GM21526 (cell line): Measurements from ENCODE around the gene TPPP.
"Not testable (repeated sequence)": the region's sequence is repeated elsewhere in the genome, so short reads cannot be mapped to it uniquely, and the experiment has no call there.

Experiments
- ATAC-seq: cut with Tn5 transposase; IDR thresholded peaks from one replicate; pipeline ENCODE4 v1.9.1; 2021; ENCODE audit warnings: moderate library complexity; ENCODE audit not compliant: unreplicated experiment, low FRiP score

Gene TPPP

DNA sequence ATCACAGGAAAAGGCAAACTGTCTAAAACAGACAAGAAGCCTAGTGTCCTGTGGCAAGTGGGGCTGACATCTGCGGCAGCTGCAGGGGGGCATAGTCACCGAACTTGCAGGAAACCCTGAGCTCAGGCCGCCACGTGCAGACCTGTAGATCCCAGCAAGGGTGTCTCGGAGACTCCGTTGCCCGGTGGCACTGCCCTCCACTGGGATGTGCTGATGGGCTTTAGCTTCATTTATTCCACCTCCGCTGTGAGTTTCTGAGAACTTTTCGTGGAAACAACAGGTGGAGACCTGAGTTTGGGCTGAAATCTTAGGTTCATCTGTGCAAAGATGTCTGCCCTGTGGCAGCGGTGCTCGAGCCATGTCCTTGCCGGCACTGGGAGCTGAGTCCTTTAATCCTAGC is 59.0 kb downstream of the TPPP start:
- no peak for ATAC-seq

DNA sequence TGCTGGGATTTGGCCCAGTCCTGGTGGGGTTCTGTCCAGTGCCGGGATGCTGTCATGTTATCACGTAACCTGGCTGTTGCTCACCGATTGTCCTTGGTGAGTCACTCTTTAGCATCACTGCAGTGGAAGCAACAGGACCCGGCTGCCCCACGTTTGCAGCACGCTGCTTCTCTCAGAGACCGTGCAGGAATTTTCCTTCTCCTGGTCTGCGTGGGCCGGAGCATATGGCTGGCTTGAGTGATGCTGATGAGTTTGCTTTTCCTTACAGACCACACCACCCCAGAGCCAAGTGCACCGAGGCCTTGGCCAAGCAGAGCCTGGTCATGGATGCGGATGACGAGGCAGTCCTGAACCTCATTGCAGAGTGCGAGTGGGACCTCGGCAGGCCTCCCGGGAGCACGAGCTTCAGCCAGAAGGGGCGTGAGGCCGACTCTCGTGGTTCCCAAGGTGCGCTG is 59.6 kb downstream of the TPPP start:
- no peak for ATAC-seq

DNA sequence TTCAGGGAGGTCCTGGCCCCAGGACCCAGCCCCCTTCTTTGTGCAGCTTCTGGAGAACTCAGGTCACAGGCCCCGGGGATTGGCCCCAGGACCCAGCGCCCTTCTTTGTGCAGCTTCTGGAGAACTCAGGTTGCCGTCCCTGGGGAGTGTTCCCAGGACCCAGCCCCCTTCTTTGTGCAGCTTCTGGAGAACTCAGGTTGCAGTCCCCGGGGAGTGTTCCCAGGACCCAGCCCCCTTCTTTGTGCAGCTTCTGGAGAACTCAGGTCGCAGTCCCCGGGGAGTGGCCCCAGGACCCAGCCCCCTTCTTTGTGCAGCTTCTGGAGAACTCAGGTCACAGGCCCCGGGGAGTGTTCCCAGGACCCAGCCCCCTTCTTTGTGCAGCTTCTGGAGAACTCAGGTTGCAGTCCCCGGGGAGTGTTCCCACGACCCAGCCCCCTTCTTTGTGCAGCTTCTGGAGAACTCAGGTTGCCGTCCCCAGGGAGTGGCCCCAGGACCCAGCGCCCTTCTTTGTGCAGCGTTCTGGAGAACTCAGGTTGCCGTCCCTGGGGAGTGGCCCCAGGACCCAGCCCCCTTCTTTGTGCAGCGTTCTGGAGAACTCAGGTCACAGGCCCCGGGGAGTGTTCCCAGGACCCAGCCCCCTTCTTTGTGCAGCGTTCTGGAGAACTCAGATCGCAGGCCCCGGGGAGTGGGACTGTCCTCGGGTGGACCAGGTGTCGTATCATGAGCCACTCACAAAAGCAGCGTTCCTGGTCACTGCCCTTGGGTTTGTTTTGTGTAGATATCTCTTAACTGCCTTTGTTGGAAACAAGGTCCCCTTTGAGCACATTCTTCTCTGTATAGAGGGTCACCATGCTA is 64.6 kb downstream of the TPPP start:
- ATAC-seq, result not testable (repeated sequence)

DNA sequence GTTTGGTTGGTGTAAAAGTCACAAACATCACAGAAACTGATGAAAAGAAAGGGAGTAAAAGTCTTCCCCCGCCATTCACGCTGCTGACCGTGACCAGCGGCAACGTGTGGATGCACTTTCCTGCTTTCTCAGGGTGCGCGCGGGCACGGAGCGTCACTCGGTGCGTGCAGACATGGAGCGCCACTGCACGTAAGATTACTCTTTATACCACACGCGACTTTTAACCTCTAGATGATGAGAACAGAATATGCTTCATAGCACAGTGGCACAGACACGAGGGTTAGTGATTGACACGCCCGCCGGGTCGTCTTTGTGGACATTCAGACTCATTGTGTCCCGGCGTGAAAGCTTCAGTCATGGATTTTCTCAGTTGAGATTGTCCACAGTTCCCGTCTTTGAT is 65.3 kb downstream of the TPPP start:
- no peak for ATAC-seq

DNA sequence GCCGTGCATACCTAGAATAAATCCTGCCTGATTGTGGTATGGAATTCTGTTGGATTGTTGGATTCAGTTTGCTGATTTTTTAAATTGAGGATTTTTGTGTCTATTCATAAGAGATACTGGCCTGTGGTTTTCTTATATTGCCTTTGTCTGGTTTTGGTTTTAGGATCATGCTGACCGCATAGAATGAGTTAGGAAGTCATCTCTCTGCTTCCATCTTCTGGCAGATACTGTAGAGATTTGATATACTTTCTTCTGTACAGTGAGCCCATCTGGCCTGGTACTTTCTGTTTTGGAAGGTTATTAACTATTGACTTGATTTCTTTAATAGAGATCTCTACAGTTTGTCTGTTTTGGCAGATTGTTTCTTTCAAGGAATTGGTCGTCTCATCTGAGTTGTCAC is 66.3 kb downstream of the TPPP start:
- ATAC-seq, result no peak

DNA sequence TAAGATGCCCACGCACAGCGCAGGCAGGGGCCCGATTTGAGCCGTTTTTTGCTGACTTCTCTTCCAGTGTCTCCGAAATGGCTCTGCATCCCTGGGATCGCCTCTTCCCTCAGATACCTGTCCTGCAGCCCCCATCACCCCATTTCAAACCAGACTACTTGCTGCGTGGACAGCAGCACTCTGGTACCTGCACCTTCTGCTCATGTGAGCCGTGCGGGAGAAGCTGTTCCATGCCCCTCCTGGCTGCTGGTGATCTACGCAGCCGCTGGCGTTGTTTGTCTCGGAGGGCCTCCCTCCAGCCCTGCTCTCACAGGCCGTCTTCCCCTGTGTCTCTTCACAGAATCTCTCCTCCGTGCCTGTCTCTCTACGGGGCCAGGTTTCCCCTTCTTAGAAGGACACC is 67.6 kb downstream of the TPPP start:
- ATAC-seq, result no peak

DNA sequence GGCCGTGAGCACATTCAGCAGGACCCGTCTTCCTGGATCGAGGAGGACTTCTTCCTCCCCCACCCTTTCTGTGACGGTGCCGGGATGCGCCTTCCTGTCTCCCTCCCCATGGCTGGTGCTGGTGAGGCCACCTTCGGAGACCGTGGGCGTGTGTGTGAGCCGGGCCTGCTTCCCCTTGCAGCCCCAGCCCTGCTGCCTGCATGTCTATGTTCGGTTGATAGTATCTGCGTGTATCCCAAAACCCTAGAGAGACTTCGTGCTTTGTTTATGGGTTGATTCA is 68.3 kb downstream of the TPPP start:
- no peak for ATAC-seq

DNA sequence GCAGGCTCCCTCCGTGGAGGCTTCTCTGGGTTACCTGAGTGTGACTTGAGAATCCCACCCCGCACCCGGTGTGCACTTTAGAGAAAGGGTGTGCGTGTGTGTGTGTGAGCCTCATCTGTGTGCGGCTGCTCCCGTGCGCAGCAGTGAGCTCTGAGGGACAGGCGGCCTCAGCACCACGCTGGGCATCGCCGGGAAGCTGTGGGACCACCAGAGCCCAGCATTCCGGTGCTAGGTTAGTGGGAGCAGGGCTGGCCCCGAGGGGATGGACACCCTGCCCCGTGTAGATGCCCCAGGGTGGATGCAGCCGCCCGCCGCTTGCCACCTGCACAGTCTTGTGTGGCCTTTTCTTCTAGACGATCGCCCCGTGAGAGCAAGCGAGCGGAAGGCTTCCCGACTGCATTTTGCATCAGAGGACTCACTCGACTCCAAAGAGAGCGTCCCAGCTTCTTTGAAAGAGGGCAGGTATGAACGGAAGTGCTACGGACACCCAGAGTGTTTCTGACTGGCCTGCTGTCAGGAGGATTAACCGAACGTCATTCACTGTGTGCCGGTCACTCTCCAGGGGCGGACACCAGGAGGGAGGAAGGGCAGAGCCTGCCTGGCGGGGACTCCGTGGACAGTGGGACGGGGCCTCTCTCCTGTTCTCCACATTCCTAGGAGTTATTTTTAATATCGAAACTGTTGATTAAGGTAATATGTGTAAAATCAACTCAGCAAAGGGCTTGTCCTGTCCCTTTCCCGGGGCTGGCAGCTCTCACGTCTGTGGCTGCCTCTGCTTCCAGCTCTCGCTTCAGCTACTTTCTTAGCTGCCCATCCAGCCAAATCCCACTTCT is 68.8 kb downstream of the TPPP start:
- no peak for ATAC-seq

DNA sequence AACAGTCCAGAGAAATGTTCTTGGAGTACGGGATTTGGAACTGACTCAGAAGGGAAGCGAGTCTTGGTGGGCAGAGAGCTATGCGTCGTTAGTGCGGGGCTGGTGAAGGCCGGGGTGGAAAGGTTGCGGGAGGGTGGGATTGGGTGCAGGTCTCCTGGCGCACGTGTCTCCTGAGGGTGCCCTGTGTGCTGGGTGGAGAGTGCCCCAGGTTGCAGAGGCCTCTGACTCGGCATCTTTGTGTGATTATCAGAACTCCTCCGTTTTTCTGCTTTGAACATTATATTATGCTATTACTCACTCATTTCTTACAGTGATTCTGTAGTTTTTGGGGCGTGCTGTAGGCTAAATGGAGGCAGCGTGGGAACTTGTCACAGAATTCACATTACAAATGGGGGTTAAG is 69.6 kb downstream of the TPPP start:
- no peak for ATAC-seq

DNA sequence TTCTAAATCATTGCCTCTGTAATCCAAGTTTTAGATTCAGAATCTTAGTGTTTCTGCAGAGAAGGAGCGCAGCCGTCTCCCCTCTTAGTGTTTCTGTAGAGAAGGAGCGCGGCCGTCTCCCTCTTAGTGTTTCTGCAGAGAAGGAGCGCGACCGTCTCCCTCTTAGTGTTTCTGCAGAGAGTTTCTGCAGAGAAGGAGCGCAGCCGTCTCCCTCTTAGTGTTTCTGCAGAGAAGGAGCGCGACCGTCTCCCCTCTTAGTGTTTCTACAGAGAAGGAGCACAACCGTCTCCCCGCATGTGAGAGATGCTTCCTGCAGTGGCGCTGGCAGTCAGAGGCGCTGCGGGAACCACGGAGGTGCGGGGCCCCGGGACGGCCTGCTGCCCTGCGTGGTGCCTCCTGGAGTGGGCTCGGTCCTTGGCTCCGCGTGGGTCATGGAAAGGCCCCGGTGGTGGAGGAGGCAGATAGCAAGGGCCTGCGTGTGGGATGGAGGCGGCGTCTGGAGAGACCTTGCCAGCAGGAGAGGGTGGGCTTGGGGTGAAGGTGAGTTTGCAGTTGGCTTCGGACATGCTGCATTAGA is 70.1 kb downstream of the TPPP start:
- no peak for ATAC-seq

DNA sequence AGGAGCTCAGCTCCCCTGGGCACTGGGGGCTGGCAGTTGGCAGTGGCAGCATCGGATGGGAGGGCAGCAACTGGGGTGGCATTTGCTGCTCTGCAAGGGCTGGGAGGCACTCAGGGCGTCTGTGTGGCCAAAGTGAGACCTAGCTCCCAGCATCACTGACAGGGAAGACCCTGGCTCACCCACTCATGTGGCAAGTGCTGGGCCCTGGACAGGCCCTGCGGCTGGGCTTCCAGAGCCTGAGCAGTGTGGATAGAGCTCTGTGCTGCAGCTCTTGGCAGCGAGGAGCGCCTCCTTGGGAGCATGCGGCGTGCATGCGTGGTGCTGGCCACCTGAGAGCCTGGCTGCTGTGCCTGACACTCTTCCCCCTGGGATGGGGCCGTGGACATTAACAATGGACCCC is 70.8 kb downstream of the TPPP start:
- ATAC-seq, result no peak

DNA sequence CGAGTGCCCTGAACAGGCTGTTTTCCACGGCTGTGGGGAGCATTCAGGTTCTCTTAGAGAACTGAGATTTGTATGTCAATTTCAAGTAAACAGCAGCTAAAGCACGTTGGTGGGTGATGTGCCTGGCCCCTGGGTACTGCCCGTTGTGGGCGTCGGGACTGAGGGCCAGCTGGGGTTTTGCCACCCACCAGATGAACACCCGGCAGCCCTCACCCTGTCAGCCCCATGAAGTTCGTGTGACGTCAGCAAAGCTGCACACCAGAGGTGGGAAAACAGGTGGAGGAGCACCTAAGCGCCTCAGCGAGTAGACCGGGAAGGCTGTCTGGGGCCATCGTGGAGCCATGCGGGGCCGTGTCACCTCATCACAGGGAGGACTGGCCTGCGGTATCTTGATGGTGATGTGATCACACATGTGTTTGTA is 71.8 kb downstream of the TPPP start:
- ATAC-seq, result no peak

DNA sequence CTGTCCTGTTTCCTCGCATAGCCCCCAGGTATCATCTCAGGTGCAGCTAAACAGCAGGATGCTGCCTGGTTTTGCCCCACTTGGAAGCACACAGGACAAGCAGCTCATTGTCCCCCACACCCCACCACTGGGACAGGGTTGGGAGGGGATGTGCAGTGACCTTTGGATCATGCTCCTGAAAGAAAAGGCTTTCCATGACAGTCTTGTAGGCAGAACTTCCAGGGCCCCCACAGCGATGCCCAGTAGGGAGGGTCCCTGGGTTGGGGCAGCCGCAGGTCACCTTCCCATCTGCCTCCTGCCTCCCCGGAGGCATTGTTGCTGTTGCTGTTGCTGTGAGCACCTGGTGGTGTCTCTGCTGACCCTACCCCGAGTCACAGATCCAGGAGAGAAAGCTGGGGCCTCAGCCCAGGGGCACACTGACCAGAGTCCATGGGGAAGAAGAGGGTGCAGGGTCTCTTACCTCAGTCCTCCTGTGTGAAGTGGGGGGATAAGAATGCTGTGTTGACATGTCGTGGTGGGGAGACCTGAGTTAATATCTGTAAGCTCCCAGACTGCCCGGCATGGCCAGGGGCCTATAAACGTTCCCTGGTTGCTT is 72.5 kb downstream of the TPPP start:
- ATAC-seq, result no peak

DNA sequence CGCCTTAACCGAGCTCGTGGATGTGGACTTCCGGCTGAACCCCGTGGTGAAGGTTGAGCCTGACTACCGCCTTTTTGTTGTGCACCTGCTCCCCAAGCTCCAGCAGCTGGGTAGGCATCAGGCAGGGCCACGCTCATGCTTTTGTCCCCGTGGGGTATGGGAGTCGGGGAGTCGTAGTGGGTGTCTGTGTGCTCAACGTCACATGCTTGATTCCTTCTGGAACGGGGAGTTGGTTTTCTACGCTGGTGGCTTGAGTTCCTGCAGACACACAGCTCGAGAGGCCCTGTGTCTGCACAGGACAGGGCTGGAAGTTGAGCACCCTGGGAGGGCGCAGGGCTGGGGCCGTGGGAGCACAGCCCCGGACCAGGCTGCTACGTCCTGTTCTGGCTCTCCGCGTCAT is 73.0 kb downstream of the TPPP start:
- no peak for ATAC-seq

DNA sequence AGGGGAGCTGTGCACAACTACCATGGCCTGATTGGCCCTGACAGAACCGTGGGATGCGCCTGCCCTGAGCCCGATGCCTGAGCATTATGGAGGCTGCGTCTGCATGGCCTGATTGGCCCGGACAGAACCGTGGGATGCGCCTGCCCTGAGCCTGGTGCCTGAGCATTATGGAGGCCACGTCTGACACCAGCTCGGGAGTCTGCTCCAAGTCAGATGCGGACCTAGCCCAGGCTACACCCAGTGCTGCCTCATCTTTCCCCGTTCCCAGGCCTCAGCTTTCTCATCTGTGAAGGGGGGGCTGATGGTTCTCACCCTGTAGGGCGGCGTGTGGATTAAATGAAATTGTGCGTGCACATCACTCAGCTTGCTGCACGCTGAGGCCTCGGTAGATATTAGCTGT is 73.7 kb downstream of the TPPP start:
- no peak for ATAC-seq

DNA sequence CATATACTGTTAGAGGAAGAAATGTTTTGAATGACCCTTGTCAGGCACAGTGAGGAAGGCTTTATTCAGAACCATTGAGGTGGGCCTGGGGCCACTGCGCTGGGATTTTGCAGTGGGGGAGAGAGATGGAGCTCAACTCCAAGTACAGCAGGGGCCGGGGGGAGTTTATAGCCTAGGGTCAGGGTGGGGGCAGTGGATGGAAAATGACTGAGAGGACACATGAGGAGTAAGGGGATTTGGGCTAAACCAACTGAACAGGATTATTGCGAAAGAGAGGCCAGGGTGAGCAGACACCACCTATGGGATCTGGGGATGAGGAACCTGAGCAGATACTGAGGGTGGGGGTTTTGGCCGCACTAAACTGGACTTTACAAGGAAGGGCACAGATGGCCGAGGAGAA is 74.7 kb downstream of the TPPP start:
- ATAC-seq, result no peak

DNA sequence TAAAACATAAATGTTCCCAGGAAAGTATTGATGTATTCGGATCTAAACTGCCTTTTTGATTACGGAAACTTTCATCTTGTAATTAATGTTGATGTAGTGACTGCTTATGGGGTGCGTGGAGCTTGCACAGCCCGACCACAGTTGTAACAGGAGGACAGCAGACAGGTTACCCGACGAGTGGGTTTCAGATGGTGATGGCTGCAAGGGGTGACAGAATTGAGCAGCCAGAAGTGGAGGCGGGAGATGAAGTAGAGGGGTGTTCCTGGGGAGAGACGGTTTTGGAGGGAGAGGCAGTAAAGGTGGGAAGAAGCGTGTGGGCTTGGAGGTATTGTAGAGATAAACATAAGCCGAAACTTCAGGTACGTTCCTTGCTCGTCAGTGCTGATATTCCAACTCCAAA is 75.3 kb downstream of the TPPP start:
- ATAC-seq, result no peak

DNA sequence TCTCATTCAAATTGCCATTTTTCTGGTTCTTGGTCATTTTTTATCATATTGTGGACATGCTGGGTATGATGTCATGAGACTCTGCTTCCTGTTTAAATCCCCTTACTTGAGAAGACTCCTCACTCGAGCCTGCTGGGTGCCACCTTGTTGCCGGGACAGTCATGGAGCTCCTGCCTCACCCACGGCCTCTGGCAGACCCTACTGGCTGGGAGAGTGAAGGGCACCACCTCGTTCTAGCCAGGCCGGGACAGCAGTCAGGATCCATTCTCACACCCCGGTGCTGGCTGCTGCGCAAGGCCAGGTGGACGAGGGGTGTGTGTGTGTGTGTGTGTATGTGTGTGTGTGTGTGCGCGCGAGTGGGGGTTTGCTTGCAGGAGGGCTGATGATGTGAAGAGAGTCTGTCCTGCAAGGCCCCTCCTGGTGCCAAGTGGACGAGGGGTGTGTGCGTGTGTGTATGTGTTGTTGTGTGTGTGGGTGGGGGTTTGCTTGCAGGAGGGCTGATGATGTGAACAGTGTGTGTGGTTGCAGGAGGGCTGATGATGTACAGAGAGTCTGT is 76.6 kb downstream of the TPPP start:
- no peak for ATAC-seq

DNA sequence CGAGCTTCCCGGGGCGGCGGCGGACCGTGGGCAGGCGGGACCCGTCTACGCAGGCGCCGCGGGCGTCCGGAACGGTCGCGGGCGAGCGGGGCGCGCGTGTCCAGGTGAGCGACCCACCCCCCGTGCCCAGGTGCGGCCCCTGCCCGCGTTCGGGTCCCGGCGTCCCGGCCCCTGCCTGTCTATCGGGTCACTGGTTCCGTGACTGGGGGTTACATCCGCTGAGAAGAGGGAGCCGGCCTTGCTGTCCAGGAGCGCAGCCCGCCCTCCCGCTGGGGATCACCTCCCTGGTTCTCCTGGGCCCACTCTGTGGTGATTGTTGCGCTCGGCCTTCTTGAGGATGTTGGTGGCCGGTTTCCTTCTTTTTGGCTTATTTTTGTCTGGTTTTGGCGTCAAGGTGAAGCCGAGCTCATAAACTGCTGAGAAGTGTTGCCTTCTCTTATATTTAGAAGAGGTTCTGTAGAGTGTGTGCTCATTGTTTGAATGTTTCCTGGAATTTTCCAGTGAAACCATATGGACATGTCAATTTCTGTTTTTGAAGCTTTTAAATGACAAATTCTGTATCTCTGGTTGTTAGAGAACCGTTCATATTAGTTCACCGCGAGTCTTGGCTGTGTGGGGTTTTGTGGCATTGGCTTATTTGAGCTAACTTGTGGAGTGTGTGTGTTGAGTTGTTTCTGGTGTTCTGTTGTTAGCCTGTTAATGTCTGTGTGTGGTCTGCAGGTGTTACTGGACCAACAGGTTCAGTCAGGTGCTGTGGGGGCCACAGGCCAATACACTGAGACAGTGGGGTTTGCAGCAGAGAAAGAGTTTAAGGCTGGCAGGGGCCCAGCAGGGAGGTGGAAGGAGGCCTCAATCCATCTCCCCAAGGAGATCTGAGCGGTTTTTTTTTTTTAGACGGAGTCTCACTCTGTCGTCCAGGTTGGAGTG is 80.4 kb downstream of the TPPP start:
- ATAC-seq, result peak; percentile 33
